DOHH2 (cell line): ENCODE data around the gene CROCC.

Experiments
- H3F3A ChIP-seq: fragments of 200-600 bp; sonication (generic), shearing (Covaris generic); 2 replicates; pipeline ENCODE4 v1.6.0; 2016; ENCODE audit warnings: antibody characterized with exemption, mild to moderate bottlenecking; ENCODE audit not compliant: control insufficient read depth, insufficient read depth
- H3K27ac ChIP-seq: fragments of 200-600 bp; sonication (generic); 2 replicates; pipeline ENCODE4 v1.5.1; 2014; ENCODE audit warnings: low read depth, mild to moderate bottlenecking, low read length, moderate library complexity
- H3K27me3 ChIP-seq: fragments of 200-600 bp; sonication (generic); 2 replicates; pipeline ENCODE4 v1.6.1; 2014; ENCODE audit warnings: mild to moderate bottlenecking, low read length, mixed read lengths; ENCODE audit not compliant: control insufficient read depth
- H3K36me3 ChIP-seq: fragments of 200-600 bp; sonication (generic); 2 replicates; pipeline ENCODE4 v1.6.1; 2014; ENCODE audit warnings: mild to moderate bottlenecking, low read length, moderate library complexity, mixed read lengths; ENCODE audit not compliant: control insufficient read depth
- H3K4me1 ChIP-seq: fragments of 200-600 bp; sonication (generic); 2 replicates; pipeline ENCODE4 v1.6.1; 2014; ENCODE audit warnings: mild to moderate bottlenecking, low read length, mixed read lengths; ENCODE audit not compliant: control insufficient read depth
- H3K4me2 ChIP-seq: fragments of 200-600 bp; sonication (generic); 2 replicates; pipeline ENCODE4 v1.6.0; 2014; ENCODE audit warnings: mild to moderate bottlenecking, low read length, moderate library complexity
- H3K4me3 ChIP-seq: fragments of 200-600 bp; sonication (generic); 2 replicates; pipeline ENCODE4 v1.5.1; 2014; ENCODE audit warnings: mild to moderate bottlenecking, low read length, mixed read lengths
- H3K79me2 ChIP-seq: fragments of 200-600 bp; sonication (generic); 2 replicates; pipeline ENCODE4 v1.6.1; 2014; ENCODE audit warnings: mild to moderate bottlenecking, low read length, mixed read lengths; ENCODE audit not compliant: control insufficient read depth
- H3K9me2 ChIP-seq: fragments of 200-600 bp; sonication (generic); replicated peaks from 2 replicates; pipeline ENCODE4 v1.6.1; 2014; ENCODE audit warnings: mild to moderate bottlenecking, low read length, mixed read lengths; ENCODE audit not compliant: control insufficient read depth
- H3K9me3 ChIP-seq: fragments of 200-600 bp; sonication (generic); 2 replicates; pipeline ENCODE4 v1.6.1; 2014; ENCODE audit warnings: antibody characterized with exemption, low read length, mixed read lengths; ENCODE audit not compliant: control insufficient read depth, insufficient read depth
- H4K20me1 ChIP-seq: fragments of 200-600 bp; sonication (generic); 2 replicates; pipeline ENCODE4 v1.6.0; 2014; ENCODE audit warnings: low read depth, mild to moderate bottlenecking, antibody characterized with exemption, low read length, moderate library complexity; ENCODE audit not compliant: control insufficient read depth, insufficient read depth
- CTCF ChIP-seq: fragments of 200-600 bp; sonication (generic); IDR thresholded peaks from one replicate; pipeline ENCODE4 v1.5.1; 2014; ENCODE audit warnings: antibody characterized with exemption, mild to moderate bottlenecking, low read depth, low read length; ENCODE audit not compliant: poor library complexity, severe bottlenecking
- EZH2phosphoT487 ChIP-seq: fragments of 200-600 bp; sonication (generic); IDR thresholded peaks from 2 replicates; pipeline ENCODE4 v1.6.1; 2017; ENCODE audit warnings: borderline replicate concordance, mild to moderate bottlenecking, antibody characterized with exemption, low read length, moderate library complexity, mixed read lengths

Gene CROCC

GRCh38 chr1:16924216-16924918 lies 2.6 kb downstream of the CROCC start:
- no peak overlapping the region for H3K27ac ChIP-seq
- no peaks in the 10 kb centered on the region for H4K20me1 ChIP-seq
- no peak overlapping the region for H3K4me3 ChIP-seq
- no peak overlapping the region for H3K4me2 ChIP-seq
- no peaks in the 10 kb centered on the region for H3K79me2 ChIP-seq
- no peaks in the 10 kb centered on the region for H3K36me3 ChIP-seq
- TF ChIP-seq EZH2phosphoT487 (no peak), CTCF (no peak)
- peaks cover 15% of the 10 kb centered on the region for H3K4me1 ChIP-seq
- no peaks in the 10 kb centered on the region for H3K9me2 ChIP-seq
- H3K9me3 ChIP-seq, result no peaks in the 10 kb centered on the region
- H3F3A ChIP-seq, result no peaks in the 10 kb centered on the region
- no peaks in the 10 kb centered on the region for H3K27me3 ChIP-seq

- no peaks in the 10 kb centered on the region for H4K20me1 ChIP-seq
- no peaks in the 10 kb centered on the region for H3K9me2 ChIP-seq
- no peaks in the 10 kb centered on the region for H3K36me3 ChIP-seq
- H3K79me2 ChIP-seq, result no peaks in the 10 kb centered on the region
- H3K9me3 ChIP-seq, result no peaks in the 10 kb centered on the region
- TF ChIP-seq EZH2phosphoT487 (no peak), CTCF (peak; percentile 16)
- no peak overlapping the region for H3K27ac ChIP-seq
- H3K4me2 ChIP-seq, result no peak overlapping the region
- H3F3A ChIP-seq, result no peaks in the 10 kb centered on the region
- no peak overlapping the region for H3K4me3 ChIP-seq
- H3K4me1 ChIP-seq, result peaks cover 15% of the 10 kb centered on the region
- no peaks in the 10 kb centered on the region for H3K27me3 ChIP-seq
Observed at GRCh38 chr1:16924919-16925477, 3.3 kb downstream of the CROCC start.

- Histone ChIP-seq H3K79me2 (no peaks in the 10 kb centered on the region), H3K9me2 (no peaks in the 10 kb centered on the region), H4K20me1 (no peaks in the 10 kb centered on the region), H3K4me1 (peaks cover 15% of the 10 kb centered on the region), H3K9me3 (no peaks in the 10 kb centered on the region), H3K27ac (no peak overlapping the region), H3K4me2 (no peak overlapping the region), H3K4me3 (no peak overlapping the region), H3K36me3 (no peaks in the 10 kb centered on the region), H3F3A (no peaks in the 10 kb centered on the region), H3K27me3 (no peaks in the 10 kb centered on the region)
- no peak for TF ChIP-seq EZH2phosphoT487
- no peak for TF ChIP-seq CTCF
Observed at GRCh38 chr1:16925635-16926490, 4.1 kb downstream of the CROCC start.
